Right renal pelvis (tissue), 4 donors: ENCODE measurements around the gene EVI5L. TPM values are rescaled to one million over a fixed set of nuclear protein-coding genes. Genes with fewer than 3 reads are reported as not detected.

Experiments
- DNase-seq, 4 donors: peaks; one replicate each; pipeline ENCODE4 v3.0.0-alpha.2; 2013; ENCODE audit warnings: low read depth in 4 of 4, low spot score in 3 of 4, missing footprints in 1 of 4
- polyA plus RNA-seq, 4 donors: library from polyadenylated mRNA; unstranded; fragments of 120-200 nt; gene quantifications; one replicate each; pipeline ENCODE4 v1.2.1, GENCODE V29; 2013; ENCODE audit not compliant: insufficient read length in 4 of 4

Gene EVI5L
- polyA plus RNA-seq, 4 donors, result 15.4 to 19.0 (median 16.1) TPM

- no peak for DNase-seq
Observed at GRCh38 chr19:7908078-7908699, 78.2 kb downstream of the EVI5L start.

GRCh38 chr19:7908742-7909461, 78.9 kb downstream of the EVI5L start:
- DNase-seq, result no peak

GRCh38 chr19:7909471-7910067, 79.6 kb downstream of the EVI5L start:
- DNase-seq, result no peak

- DNase-seq, result no peak
Observed at GRCh38 chr19:7910321-7911161, 80.5 kb downstream of the EVI5L start.

GRCh38 chr19:7911508-7912143, 81.6 kb downstream of the EVI5L start:
- DNase-seq, result no peak

- no peak for DNase-seq
Observed at GRCh38 chr19:7912144-7912696, 82.2 kb downstream of the EVI5L start.

- DNase-seq, result no peak
Observed at GRCh38 chr19:7912697-7913564, 82.9 kb downstream of the EVI5L start.

GRCh38 chr19:7913652-7914051, 83.6 kb downstream of the EVI5L start:
- DNase-seq, result no peak

GRCh38 chr19:7914099-7914498, 84.1 kb downstream of the EVI5L start:
- DNase-seq, result no peak

Other genes starting within 250 kb of the EVI5L start
- 10 to 100 TPM; 13.2 to 22.5 (median 16.8) TPM for gene CAMSAP3, start 234.4 kb upstream of the EVI5L start, polyA plus RNA-seq
- gene XAB2, start 200.7 kb upstream of the EVI5L start, polyA plus RNA-seq, result 10 to 100 TPM; 33.3 to 47.0 (median 34.9) TPM
- gene PET100, start 200.4 kb upstream of the EVI5L start, polyA plus RNA-seq, result 100 to 1,000 TPM in 2 of 4 donors, 10 to 100 TPM in 2; 86.2 to 115 (median 105) TPM
- gene PCP2, start 196.5 kb upstream of the EVI5L start, polyA plus RNA-seq, result 1 to 10 TPM in 2 of 4 donors, under 1 TPM in 2; 0.82 to 1.6 (median 1.0) TPM
- 10 to 100 TPM; 54.9 to 68.0 (median 66.3) TPM for gene STXBP2, start 193.1 kb upstream of the EVI5L start, polyA plus RNA-seq
- gene RETN, start 161.2 kb upstream of the EVI5L start, polyA plus RNA-seq, result 1 to 10 TPM in 2 of 4 donors, under 1 TPM in 2; 0.34 to 1.5 (median 1.0) TPM
- under 1 TPM; 0.11 to 0.66 (median 0.17) TPM for gene MCEMP1, start 153.1 kb upstream of the EVI5L start, polyA plus RNA-seq
- 10 to 100 TPM; 40.6 to 72.7 (median 48.4) TPM for gene TRAPPC5, start 149.4 kb upstream of the EVI5L start, polyA plus RNA-seq
- under 1 TPM in 3 of 4 donors, not detected in 1; 0.15 to 0.29 (median 0.17) TPM for gene FCER2, start 128.1 kb upstream of the EVI5L start, polyA plus RNA-seq
- under 1 TPM in 1 of 4 donors, not detected in 3; 0.13 TPM for gene CLEC4G, start 98.1 kb upstream of the EVI5L start, polyA plus RNA-seq
- gene CD209, start 82.7 kb upstream of the EVI5L start, polyA plus RNA-seq, result 1 to 10 TPM; 1.0 to 1.7 (median 1.3) TPM
- gene CLEC4M, start 67.0 kb upstream of the EVI5L start, polyA plus RNA-seq, result 1 to 10 TPM; 2.6 to 3.7 (median 3.3) TPM
- 1 to 10 TPM; 5.6 to 9.4 (median 7.6) TPM for gene PRR36, start 44.2 kb downstream of the EVI5L start, polyA plus RNA-seq
- 1 to 10 TPM; 2.3 to 2.9 (median 2.5) TPM for gene LRRC8E, start 58.3 kb downstream of the EVI5L start, polyA plus RNA-seq
- 10 to 100 TPM; 25.9 to 35.8 (median 26.2) TPM for gene MAP2K7, start 73.7 kb downstream of the EVI5L start, polyA plus RNA-seq
- 1 to 10 TPM in 1 of 4 donors, under 1 TPM in 3; 0.28 to 1.1 (median 0.60) TPM for gene TGFBR3L, start 84.6 kb downstream of the EVI5L start, polyA plus RNA-seq
- 10 to 100 TPM; 14.5 to 24.6 (median 16.6) TPM for gene SNAPC2, start 90.1 kb downstream of the EVI5L start, polyA plus RNA-seq
- gene CTXN1, start 95.9 kb downstream of the EVI5L start, polyA plus RNA-seq, result 10 to 100 TPM; 13.5 to 38.3 (median 19.1) TPM
- gene TIMM44, start 113.4 kb downstream of the EVI5L start, polyA plus RNA-seq, result 10 to 100 TPM; 36.2 to 50.2 (median 37.9) TPM
- 10 to 100 TPM; 87.8 to 91.8 (median 89.0) TPM for gene ELAVL1, start 175.4 kb downstream of the EVI5L start, polyA plus RNA-seq
- under 1 TPM in 3 of 4 donors, not detected in 1; 0.39 to 0.73 (median 0.57) TPM for gene CCL25, start 222.5 kb downstream of the EVI5L start, polyA plus RNA-seq